GM23338 (cell line): ENCODE measurements around the gene TRAM2.

Source experiments
- CREB1 ChIP-seq: fragments of 250-450 bp; sonication (Bioruptor Pico); IDR thresholded peaks from 2 replicates; pipeline ENCODE4 v1.5.0; 2020; ENCODE audit warnings: low read depth, mild to moderate bottlenecking, moderate library complexity
- EZH2 ChIP-seq: fragments of 200-600 bp; sonication (generic); IDR thresholded peaks from one replicate; pipeline ENCODE4 v1.8.0; 2017; ENCODE audit warnings: antibody characterized with exemption, mild to moderate bottlenecking, low read depth; ENCODE audit not compliant: unreplicated experiment
- EZH2phosphoT487 ChIP-seq: fragments of 200-600 bp; sonication (generic); IDR thresholded peaks from one replicate; pipeline ENCODE4 v1.8.1; 2018; ENCODE audit warnings: antibody characterized with exemption; ENCODE audit not compliant: unreplicated experiment
- JUNB ChIP-seq: IDR thresholded peaks from one replicate; pipeline ENCODE4 v1.6.1; 2016; ENCODE audit warnings: antibody characterized with exemption; ENCODE audit not compliant: unreplicated experiment
- NANOG ChIP-seq: IDR thresholded peaks from 2 replicates; pipeline ENCODE4 v1.6.1; 2016; ENCODE audit warnings: antibody characterized with exemption, borderline replicate concordance
- POLR2AphosphoS5 ChIP-seq: IDR thresholded peaks from 2 replicates; pipeline ENCODE4 v1.6.1; 2016; ENCODE audit warnings: antibody characterized with exemption, low read depth
- STAT1 ChIP-seq: IDR thresholded peaks from one replicate; pipeline ENCODE4 v1.6.1; 2016; ENCODE audit warnings: antibody characterized with exemption; ENCODE audit not compliant: unreplicated experiment
- ZNF114 ChIP-seq: fragments of 250-450 bp; sonication (Bioruptor Pico); IDR thresholded peaks from 2 replicates; pipeline ENCODE4 v1.5.0; 2020; ENCODE audit warnings: mild to moderate bottlenecking, moderate library complexity
- ZNF331 ChIP-seq: fragments of 250-450 bp; sonication (Bioruptor Pico); IDR thresholded peaks from 2 replicates; pipeline ENCODE4 v1.5.0; 2020; ENCODE audit warnings: low read depth, mild to moderate bottlenecking, moderate library complexity
- TF ChIP-seq, protein P1 (sequence below), 2 experiments: fragments of 200-600 bp in 1 of 2; sonication (generic) in 1 of 2; conservative IDR thresholded peaks; 2 replicates each; pipeline versions ENCODE4 v1.5.1 to v1.6.1; 2016 to 2017; ENCODE audit warnings: antibody characterized with exemption in 2 of 2, low read depth in 2 of 2, mild to moderate bottlenecking in 2 of 2, moderate library complexity in 1 of 2
- TF ChIP-seq, protein P2 (sequence below): IDR thresholded peaks from one replicate; pipeline ENCODE4 v1.6.1; 2018; ENCODE audit warnings: antibody characterized with exemption; ENCODE audit not compliant: unreplicated experiment
- TF ChIP-seq, protein P3 (sequence below): IDR thresholded peaks from 2 replicates; pipeline ENCODE4 v1.6.1; 2016; ENCODE audit warnings: antibody characterized with exemption

DNA sequence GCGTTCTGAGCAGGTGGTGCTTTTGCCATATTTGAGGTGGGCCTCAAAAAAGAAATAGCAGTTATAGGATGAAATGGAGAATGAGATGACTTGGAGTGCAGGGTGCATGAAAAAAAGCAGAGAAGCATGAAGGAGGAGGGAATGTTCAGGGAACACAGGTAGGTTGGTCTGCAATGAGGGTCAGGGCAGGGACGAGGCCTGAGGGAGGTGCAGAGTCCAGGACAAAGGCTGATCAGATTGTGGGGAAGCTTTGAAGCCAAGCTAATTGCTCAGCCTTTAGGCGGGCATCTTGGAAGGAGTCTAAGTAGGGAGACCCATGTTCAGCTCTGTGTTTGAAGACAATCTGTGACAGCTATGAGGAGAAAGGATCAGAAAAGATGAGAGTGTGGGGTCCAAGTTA, 12.0 kb downstream of the TRAM2 start:
- TF ChIP-seq EZH2 (no peak), POLR2AphosphoS5 (no peak), CREB1 (CRISPR knock-in tag) (no peak), EZH2phosphoT487 (no peak), JUNB (no peak), STAT1 (no peak), ZNF331 (CRISPR knock-in tag) (no peak), NANOG (no peak), ZNF114 (CRISPR knock-in tag) (no peak)
- TF ChIP-seq, protein P1, sequence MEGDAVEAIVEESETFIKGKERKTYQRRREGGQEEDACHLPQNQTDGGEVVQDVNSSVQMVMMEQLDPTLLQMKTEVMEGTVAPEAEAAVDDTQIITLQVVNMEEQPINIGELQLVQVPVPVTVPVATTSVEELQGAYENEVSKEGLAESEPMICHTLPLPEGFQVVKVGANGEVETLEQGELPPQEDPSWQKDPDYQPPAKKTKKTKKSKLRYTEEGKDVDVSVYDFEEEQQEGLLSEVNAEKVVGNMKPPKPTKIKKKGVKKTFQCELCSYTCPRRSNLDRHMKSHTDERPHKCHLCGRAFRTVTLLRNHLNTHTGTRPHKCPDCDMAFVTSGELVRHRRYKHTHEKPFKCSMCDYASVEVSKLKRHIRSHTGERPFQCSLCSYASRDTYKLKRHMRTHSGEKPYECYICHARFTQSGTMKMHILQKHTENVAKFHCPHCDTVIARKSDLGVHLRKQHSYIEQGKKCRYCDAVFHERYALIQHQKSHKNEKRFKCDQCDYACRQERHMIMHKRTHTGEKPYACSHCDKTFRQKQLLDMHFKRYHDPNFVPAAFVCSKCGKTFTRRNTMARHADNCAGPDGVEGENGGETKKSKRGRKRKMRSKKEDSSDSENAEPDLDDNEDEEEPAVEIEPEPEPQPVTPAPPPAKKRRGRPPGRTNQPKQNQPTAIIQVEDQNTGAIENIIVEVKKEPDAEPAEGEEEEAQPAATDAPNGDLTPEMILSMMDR (conservative IDR thresholded peaks at IDR 0.05; ENCODE audit: low read depth in 2 of 2) = no peak
- TF ChIP-seq, protein P2, sequence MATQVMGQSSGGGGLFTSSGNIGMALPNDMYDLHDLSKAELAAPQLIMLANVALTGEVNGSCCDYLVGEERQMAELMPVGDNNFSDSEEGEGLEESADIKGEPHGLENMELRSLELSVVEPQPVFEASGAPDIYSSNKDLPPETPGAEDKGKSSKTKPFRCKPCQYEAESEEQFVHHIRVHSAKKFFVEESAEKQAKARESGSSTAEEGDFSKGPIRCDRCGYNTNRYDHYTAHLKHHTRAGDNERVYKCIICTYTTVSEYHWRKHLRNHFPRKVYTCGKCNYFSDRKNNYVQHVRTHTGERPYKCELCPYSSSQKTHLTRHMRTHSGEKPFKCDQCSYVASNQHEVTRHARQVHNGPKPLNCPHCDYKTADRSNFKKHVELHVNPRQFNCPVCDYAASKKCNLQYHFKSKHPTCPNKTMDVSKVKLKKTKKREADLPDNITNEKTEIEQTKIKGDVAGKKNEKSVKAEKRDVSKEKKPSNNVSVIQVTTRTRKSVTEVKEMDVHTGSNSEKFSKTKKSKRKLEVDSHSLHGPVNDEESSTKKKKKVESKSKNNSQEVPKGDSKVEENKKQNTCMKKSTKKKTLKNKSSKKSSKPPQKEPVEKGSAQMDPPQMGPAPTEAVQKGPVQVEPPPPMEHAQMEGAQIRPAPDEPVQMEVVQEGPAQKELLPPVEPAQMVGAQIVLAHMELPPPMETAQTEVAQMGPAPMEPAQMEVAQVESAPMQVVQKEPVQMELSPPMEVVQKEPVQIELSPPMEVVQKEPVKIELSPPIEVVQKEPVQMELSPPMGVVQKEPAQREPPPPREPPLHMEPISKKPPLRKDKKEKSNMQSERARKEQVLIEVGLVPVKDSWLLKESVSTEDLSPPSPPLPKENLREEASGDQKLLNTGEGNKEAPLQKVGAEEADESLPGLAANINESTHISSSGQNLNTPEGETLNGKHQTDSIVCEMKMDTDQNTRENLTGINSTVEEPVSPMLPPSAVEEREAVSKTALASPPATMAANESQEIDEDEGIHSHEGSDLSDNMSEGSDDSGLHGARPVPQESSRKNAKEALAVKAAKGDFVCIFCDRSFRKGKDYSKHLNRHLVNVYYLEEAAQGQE = no peak
- TF ChIP-seq, protein P3, sequence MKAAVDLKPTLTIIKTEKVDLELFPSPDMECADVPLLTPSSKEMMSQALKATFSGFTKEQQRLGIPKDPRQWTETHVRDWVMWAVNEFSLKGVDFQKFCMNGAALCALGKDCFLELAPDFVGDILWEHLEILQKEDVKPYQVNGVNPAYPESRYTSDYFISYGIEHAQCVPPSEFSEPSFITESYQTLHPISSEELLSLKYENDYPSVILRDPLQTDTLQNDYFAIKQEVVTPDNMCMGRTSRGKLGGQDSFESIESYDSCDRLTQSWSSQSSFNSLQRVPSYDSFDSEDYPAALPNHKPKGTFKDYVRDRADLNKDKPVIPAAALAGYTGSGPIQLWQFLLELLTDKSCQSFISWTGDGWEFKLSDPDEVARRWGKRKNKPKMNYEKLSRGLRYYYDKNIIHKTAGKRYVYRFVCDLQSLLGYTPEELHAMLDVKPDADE = no peak
